Left renal pelvis (tissue), 4 donors: ENCODE measurements around the gene FER. TPM values are rescaled to one million over a fixed set of nuclear protein-coding genes. Genes with fewer than 3 reads are reported as not detected.
"Not testable (repeated sequence)": the region's sequence is repeated elsewhere in the genome, so short reads cannot be mapped to it uniquely, and the experiment has no call there.

Experiments
- DNase-seq, 4 donors: peaks; one replicate each; pipeline ENCODE4 v3.0.0-alpha.2; 2013; ENCODE audit warnings: low read depth in 4 of 4, low spot score in 3 of 4
- polyA plus RNA-seq, 4 donors: library from polyadenylated mRNA; unstranded; fragments of 120-200 nt; gene quantifications; one replicate each; pipeline ENCODE4 v1.2.1, GENCODE V29; 2013; ENCODE audit not compliant: insufficient read length in 4 of 4

Gene FER
- polyA plus RNA-seq: 10 to 100 TPM; 15.9 to 22.3 (median 17.5) TPM

DNA sequence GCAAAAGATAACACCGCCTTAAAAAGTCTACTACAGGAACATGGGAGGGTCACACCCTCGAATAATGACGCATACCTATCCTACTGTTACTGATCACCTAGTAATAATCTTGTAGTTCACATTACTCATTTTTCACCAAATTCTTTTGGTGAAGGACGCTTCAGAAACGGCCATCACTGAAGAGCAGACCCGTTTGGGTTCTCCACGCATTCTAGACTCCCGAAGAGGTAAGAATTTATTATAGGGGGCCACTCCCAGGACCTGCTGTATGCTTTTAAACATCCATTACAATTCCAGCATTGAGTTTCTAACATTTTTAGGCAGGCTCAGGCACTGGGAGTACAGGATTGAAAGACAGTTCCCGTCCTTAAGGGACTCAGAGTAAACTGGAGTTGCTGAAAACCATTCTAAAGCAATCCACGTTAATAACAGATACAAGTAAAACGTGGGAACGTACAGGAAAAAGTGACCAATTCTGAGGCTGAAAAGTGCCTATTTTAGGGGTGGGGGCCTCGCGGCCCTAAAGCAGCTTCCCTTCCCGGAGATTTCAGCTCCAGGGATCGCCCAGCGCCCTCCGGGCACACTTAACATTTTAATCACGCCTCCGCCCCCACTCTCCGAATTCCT is at the start of gene FER:
Gene FER (plus strand): TSS at position 124 of the 627 bp plus-strand sequence. CDS start 50,286 bp downstream, outside the sequence.
- peak in 3 of 4 donors; percentile 38 to 66 (median 39) for DNase-seq

DNA sequence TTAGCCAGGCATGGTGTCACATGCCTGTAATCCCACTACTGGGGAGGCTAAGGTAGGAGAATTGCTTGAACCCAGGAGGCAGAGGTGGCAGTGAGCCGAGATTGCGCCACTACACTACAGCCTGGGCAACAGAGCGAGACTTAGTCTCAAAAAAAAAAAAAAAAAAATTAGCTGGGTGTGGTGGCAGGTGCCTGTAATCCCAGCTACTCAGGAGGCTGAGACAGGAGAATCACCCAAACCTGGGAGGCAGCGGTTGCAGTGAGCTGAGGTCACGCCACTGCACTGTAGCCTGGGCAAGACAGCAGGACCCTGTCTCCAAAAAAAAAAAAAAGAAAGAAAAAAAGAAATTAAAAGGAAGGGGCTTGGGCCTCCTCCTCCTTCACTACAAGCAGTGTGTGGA is 47.3 kb upstream of the FER start:
- DNase-seq: not testable (repeated sequence)

DNA sequence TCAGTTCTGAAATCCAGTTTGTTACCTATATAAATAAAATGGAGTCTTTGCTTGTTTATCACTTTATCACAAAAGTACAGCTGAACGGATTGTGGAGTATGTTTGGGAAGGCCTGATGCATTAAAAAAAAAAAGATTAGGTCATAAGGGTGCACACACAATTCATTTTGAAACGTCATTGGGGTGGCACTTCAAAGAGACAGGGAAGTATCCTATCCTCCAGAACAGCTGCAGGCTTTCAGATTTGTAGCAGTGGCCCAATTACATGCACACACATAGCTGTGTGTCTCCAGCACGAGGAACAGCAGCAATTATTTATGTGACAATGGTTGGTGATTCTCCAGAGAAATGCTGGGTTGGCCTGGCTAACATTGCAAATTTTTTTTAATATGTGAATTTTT is 46.8 kb upstream of the FER start:
- peak in 1 of 4 donors; percentile 16 for DNase-seq

DNA sequence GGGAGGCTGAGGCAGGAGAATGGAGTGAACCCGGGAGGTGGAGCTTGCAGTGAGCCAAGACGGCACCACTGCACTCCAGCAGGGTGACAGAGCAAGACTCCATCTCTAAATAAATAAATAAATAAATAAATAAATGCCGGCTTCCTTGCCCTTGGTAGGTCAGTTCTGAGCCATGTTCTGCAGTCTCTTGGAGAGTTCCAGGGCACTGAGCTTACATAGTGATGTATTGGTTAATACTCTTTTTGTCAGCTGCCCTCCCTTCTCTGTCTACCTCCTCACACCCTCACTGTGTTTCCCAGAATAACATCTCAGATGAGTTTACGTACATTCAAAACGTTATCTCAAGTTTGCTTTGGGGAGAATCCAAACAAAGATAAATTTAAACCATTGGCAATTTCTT is 45.2 kb upstream of the FER start:
- no peak for DNase-seq

DNA sequence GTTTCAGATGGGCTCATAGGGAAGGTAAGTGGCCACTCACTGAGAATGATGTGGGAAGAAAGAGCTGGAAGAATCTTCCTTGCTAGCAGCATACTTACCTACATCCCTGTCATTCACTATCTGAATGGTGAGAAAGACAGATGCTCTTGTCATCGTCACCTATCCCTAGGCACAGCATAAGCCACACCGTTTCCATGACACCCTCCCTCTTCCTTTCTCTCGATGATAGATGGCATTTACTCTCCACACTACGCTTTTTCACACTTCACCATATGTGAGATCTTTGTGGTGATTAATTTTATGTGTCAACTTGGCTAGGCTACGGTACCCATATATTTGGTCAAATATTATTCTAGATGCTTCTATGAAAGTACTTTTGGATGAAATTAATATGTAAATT is 44.4 kb upstream of the FER start:
- DNase-seq: no peak

DNA sequence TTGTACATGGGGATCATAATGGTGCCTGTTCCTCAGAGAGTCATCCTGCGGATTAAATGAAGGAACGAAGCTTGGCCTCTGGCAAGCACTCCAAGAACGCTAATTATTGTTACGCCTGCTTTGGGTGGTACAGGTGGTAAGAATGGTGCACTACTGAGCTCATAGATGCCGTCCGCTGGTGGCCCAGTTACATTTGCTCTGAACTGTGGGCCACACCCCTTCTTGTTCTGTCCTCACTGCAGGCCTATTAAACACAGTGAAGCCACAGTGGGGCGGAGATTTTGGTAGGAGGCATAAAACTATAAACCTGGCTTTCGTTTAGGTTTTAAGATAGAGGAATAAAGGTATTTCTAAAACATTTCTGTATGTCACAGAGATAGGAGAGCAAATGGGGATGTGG is 40.6 kb upstream of the FER start:
- DNase-seq: no peak

DNA sequence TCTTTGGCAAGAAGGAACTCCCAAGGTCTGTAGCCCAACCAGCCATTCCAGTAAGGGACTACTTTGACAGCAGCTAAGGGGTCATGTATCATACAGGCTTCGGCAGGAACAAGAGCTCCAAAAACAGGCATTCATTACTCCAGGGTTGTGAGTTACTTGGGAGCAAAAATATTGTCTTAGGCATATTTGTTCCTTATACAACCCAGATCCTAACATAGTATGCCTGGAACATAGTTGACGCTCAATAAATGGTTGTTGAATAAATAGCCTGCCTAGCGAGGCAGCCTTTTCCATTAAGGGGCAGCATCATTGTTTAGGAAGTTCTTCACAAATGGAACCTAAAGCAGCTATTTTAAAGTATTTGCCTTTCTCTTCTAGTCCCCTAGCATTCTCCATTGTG is 35.8 kb upstream of the FER start:
- DNase-seq: no peak

DNA sequence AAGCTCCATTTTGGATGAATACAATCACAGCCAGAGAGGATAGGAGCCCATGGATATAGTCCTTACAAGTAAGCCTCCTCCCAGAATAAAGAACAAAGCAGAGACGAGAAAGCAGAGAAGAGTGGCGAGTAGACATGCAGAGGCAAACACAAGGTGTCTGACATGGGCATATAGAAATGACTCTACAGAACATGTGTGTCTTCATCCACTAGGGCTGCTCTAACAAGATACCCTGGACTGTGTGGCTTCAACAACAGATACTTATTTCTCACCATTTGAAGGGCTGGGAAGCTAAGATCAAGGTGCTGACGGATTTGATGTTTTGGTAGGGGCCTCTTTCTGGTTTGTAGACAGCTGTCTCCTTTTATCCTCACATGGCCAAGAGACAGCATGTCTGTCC is 32.3 kb upstream of the FER start:
- DNase-seq: no peak

DNA sequence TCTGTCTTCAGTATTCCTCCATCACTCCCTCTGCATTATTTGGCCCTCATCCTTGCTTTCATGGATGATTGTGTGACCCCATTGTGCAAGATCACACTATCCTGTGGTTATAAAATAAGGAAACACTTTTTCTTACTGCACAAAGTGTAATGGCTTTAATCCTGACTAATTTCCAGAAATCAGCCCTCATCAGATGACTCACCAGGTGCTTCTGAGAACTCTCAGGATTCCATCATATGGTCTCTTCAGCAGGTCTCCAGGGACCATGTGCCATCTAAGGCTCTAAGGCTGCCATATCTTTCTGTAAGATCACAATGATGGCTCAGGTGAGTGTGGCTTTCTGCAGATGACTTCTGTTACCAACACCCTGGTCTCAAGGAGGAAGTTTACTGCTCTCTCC is 27.3 kb upstream of the FER start:
- no peak for DNase-seq

DNA sequence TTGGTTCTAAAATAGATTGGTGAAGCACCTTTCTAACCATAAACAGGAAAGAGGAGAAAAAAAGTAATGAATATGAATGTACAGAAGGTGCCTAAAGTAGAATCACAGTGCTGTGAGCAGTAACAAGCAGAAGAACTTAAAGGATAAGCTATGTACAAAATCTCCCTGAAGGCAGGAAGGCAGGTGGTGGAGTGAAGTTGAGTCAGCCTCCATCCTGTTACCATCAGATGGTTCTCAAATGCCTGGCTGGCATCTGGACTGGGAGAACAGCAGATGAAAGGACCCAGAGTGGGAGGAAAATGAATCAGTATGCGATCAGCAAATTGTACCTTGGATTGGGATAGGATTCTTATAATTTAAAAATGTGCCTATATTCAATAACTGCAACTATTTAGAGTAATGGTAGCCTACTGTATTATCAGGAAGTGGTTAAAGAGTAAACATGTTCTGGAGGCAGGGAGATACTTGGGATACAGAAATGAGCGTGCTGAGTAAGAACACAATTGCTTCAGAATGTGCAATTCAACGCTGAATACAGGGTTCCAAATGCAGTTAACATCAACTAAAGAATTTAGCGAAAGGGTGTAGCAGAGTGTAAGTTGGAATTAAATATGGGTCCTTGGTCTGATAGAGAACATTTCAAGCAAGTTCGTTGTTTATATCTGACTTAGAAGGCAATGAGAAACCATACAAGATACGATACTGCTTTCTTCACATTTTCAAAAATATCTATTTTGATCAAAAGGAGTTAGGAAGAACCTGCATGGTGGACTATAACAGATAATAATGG is 21.1 kb upstream of the FER start:
- no peak for DNase-seq

DNA sequence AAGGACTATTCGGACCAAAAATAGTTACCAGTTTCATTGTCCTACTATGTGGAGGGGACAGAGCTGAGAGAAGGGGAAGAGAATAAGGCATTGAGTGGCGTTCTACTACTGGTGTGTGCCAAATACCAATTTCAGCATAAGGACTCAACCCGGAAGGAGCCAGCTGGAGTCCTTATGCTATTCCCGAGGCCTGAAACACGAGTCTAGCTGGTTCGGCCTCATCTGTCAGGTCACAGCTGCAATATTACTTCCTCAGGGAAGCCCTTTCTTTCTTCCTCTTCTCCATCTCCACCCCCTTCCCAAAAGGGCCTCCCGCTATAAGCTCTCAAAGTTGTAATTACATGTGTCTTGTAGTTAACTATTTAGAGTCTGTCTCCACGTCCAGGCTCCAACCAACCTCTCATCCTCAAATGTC is 20.5 kb upstream of the FER start:
- peak in 1 of 4 donors; percentile 46 for DNase-seq

DNA sequence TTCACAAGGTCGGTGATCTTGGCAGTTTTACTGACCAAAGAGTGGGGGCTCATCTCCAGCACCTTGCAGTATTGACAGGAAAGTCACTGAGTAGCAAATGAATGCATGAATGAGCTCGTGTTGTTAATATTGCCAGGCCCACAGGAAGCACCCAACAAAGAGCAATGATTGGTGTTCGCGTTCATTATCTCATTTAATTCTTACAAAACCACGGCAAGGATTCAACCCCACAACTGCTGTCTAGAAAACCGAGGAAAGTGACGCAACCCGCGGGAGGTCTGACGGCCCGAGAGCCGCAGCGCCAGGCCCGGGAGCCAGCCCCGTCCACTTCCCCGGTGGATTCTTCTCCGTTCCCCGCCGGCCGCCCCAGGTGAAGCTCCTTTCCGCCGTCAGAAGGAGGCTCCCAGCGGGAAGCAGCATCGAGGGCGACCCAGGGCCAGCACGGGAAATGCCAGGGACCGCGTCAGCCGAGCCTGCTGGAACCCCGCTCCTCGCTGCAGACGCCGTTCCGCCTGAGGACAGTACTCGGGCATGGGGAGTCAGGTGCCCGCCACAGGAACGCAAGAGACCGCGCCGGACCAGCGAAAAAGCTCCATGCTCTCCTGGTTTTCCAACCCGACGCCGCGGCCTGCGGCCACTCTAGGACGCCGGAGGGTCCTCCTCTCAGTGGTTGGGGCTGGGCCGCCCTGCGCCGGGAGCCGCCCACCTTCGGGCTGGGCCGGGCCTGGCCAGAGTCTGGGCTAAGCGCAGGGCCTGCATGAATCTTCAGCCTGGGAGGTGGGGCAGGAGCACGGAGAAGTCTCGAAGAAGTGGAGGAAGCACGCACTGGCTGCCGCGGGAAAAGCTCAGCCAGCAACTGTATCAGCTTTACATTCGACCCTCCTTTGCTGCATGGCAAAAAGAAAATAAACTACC is 19.8 kb upstream of the FER start:
- peak; percentile 76 to 90 (median 84) for DNase-seq

DNA sequence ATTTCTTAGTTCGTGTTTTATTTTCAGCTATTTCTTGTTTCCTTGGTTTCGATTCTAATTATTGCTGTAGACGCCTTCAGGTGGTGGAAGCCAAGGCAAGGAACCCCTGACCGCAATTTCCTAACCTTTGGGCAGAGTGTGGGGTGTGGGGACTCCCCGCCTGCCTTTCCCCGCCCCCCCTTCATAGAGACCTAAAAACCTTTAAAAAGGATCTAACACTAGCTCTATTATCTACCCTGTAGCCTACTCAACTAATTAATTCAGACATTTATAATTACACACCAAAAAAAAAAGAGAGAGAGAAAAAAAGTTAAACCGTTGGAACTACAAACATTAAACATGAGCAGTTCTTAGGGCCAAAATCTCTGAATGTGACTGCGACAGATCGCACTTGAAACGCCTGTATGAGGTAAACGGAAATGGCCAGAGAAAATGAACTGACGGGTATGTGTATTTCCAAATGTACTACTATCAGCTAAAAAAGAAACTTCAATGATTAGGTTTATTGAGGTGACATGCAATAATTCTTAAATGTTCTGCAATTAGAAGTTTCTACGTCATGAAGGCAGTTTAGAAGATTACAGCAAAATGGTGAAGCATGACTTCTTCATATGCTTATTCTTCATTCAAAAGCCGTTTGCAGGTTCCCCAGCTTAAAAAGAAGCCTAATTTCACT is 19.0 kb upstream of the FER start:
- no peak for DNase-seq

DNA sequence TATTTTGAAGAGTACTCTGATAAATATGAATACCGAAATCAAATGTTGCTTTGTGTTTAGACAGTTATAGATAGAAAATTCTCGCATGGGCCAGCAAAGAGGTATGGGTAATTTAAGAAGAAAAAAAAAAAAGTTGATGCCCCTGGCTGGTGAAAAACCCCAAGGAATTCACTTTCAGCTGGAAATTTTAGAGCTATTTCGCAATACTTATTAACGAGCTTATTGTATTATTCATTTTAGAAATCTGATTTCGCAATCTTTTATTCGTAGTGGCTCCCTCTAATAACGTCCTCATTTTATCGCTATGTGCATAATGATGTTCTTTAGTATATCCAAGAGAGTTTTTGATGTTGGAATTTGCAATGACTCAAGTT is 18.5 kb upstream of the FER start:
- no peak for DNase-seq

DNA sequence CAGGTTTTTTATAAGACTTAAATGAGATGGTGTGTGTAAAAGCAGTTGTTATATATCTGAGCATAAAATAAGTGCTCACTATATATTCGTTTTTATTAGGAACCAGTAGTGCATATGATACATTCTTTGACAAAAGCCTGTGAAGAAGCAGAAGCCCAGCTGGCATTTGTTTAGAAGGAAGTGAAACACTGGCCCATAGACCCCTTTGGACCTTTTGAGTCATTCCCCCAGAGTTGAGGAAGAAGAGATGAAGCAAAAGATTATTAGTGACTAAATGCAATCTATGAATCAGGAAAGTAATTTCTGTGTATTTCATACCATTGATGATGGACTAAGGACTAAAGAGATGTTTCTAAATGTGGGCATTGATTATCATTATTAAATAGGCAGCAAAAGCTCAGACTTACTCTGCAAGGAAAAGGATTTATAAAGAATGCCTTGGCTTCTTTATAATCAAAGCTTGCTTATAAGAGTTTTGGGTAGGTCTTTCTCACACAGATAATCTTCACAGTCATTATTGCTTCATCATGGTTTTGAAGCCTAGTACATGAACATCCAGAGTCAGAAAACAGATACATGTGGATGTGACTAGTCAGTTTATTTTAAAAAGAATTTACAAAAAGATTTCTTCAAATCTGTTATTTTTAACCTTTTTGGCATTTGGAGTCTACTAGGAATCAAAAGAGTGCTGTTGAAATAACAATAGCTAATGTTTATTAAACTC is 16.9 kb upstream of the FER start:
- no peak for DNase-seq

DNA sequence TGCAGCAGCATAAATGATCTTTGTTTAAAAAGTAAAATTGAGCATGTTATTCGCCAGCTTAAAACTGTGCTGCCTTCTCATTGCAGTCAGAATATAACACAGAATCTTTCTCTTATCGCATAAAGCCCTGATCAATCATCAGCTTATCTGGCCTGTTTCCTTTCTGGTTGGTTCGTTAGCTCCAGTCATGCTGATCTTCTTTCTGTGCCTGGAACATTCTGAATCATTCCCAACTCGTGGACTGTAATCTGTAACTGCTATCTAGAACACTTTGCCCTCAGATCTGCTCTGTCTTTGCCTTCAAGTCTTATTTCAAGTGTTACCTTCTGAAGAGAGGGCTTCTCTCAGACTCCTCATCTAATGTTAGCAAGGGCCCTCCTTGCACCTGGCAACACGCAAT is 11.9 kb upstream of the FER start:
- DNase-seq: no peak

DNA sequence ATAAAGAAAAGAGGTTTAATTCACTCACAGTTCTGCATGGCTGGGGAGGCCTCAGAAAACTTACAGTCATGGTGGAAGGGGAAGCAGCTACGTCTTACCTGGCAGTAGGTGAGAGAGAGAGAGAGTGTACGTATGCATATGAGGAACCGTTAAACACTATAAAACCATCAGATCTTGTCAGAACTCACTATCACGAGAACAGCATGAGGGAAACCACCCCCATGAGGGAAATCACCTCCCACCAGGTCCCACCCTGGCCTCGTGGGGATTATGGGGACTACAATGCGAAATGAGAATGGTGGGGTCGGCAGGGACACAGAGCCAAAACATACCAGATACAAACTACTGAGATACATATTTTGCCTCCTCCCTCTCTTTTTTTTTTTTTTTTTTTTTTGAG is 10.8 kb upstream of the FER start:
- no peak for DNase-seq

DNA sequence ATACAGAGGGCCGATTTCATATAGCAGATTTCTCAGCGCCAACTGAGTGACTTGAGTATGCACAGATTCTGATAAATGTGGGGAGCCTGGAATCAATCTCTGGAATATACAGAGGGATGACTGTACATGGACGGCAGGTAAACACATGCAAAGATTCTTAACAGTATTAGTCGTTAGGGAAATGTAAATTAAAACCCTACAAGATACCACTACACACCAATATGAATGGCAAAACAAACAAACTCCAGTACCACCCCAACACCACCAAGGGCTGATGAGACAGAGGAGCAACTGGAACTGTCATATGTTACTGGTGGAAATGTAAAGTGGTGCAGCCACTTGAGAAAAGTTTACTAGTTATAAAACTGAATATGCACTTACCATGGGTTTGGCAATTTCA is 8.3 kb upstream of the FER start:
- no peak for DNase-seq

DNA sequence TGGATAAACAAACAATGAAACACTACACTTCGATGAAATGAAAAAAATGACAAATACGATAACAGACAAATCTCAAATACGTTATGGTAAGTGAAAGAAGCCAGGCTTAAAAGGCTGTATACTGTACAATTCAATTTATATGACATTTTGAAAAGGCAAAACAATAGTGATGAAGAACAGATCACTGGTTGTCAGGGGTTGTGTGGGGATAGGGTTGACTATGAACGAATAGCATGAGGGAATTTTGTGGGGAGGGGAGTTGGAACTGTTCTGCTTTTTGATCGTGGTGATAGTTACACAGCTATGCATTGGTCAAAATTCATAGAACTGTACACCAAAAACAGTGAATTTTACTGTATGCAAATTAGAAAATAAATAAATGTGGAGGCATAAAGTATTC is 7.8 kb upstream of the FER start:
- no peak for DNase-seq

DNA sequence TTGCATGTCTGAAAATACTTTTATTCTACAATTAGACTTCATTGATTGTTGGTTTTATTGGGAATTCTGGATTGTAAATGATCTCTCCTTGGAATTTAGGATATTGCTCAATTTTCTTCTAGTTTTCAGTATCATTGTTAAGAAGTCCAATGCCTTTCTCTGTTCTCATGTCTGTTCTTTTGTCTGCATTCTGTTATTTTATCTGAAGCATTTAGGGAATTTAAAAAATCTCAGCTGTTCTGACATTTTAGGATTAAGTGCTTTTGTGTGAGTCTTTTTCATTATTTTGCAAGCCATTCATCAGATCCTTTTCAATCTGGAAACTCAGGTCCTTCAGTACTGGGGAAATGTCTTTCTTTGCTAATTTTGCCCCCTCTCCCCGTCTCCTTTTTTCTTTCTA is 4.4 kb upstream of the FER start:
- DNase-seq: no peak
